Brain pericyte (primary cell): ENCODE measurements around the gene MIPOL1.
A peak's percentile ranks its signal among the peaks of the same experiment; 100 is the strongest.
"Not testable (repeated sequence)": the region's sequence is repeated elsewhere in the genome, so short reads cannot be mapped to it uniquely, and the experiment has no call there.

Source experiments
- DNase-seq: peaks from one replicate; pipeline ENCODE4 v3.0.0-alpha.2; 2012; ENCODE audit warnings: low read depth, low spot score

MIPOL1 gene

GRCh38 chr14:37197421-37198272 lies at the start of gene MIPOL1:
MIPOL1 (plus strand) TSS chr14:37197937; CDS start chr14:37247889, 49,952 bp downstream.
- peak; percentile 55 for DNase-seq

GRCh38 chr14:37150414-37150813 lies 47.3 kb upstream of the MIPOL1 start:
- no peak for DNase-seq

- no peak for DNase-seq
Measured at GRCh38 chr14:37153005-37153404, 44.7 kb upstream of the MIPOL1 start.

GRCh38 chr14:37153483-37153882 lies 44.3 kb upstream of the MIPOL1 start:
- DNase-seq, result no peak

- no peak for DNase-seq
Measured at GRCh38 chr14:37157987-37158386, 39.8 kb upstream of the MIPOL1 start.

GRCh38 chr14:37162307-37162706 lies 35.4 kb upstream of the MIPOL1 start:
- DNase-seq, result not testable (repeated sequence)

GRCh38 chr14:37165794-37166193 lies 31.9 kb upstream of the MIPOL1 start:
- no peak for DNase-seq

- DNase-seq, result no peak
Measured at GRCh38 chr14:37167151-37168047, 30.3 kb upstream of the MIPOL1 start.

- no peak for DNase-seq
Measured at GRCh38 chr14:37168721-37169120, 29.0 kb upstream of the MIPOL1 start.

GRCh38 chr14:37170237-37170636 lies 27.5 kb upstream of the MIPOL1 start:
- no peak for DNase-seq

GRCh38 chr14:37170993-37171392 lies 26.7 kb upstream of the MIPOL1 start:
- no peak for DNase-seq

GRCh38 chr14:37171678-37172023 lies 26.1 kb upstream of the MIPOL1 start:
- DNase-seq, result no peak

- DNase-seq, result peak; percentile 53
Measured at GRCh38 chr14:37172024-37172869, 25.5 kb upstream of the MIPOL1 start, which contains the start of gene SLC25A21. SLC25A21 (minus strand) TSS chr14:37172606.

GRCh38 chr14:37172936-37173614 lies 24.7 kb upstream of the MIPOL1 start:
- DNase-seq, result no peak

- no peak for DNase-seq
Measured at GRCh38 chr14:37179896-37180502, 17.7 kb upstream of the MIPOL1 start.

GRCh38 chr14:37180886-37181285 lies 16.9 kb upstream of the MIPOL1 start:
- not testable (repeated sequence) for DNase-seq

GRCh38 chr14:37181441-37181840 lies 16.3 kb upstream of the MIPOL1 start:
- no peak for DNase-seq

- not testable (repeated sequence) for DNase-seq
Measured at GRCh38 chr14:37184520-37184919, 13.2 kb upstream of the MIPOL1 start.

GRCh38 chr14:37185670-37186069 lies 12.1 kb upstream of the MIPOL1 start:
- DNase-seq, result no peak

GRCh38 chr14:37186865-37187264 lies 10.9 kb upstream of the MIPOL1 start:
- no peak for DNase-seq

- DNase-seq, result no peak
Measured at GRCh38 chr14:37187294-37187693, 10.4 kb upstream of the MIPOL1 start.
